GM19023 (cell line): ENCODE data around the gene DHX57.

Source experiments
- ATAC-seq: cut with Tn5 transposase; IDR thresholded peaks from one replicate; pipeline ENCODE4 v1.9.1; 2021; ENCODE audit warnings: mild to moderate bottlenecking, moderate library complexity; ENCODE audit not compliant: unreplicated experiment

Gene DHX57

GRCh38 chr2:38875576-38876367 lies at the start of gene DHX57, which contains the start of gene MORN2:
DHX57 (minus strand) TSS chr2:38875934; CDS start chr2:38868405, 7,529 bp downstream.
MORN2 (plus strand) TSS chr2:38875976.
- ATAC-seq, result peak; percentile 100

GRCh38 chr2:38922902-38923301 lies 47.2 kb upstream of the DHX57 start:
- no peak for ATAC-seq

GRCh38 chr2:38922389-38922788 lies 46.7 kb upstream of the DHX57 start:
- ATAC-seq, result no peak

GRCh38 chr2:38912619-38913018 lies 36.9 kb upstream of the DHX57 start:
- ATAC-seq, result no peak

GRCh38 chr2:38911191-38911590 lies 35.5 kb upstream of the DHX57 start:
- no peak for ATAC-seq

GRCh38 chr2:38909872-38910271 lies 34.1 kb upstream of the DHX57 start:
- ATAC-seq, result no peak

- ATAC-seq, result peak; percentile 79
Measured at GRCh38 chr2:38907743-38908562, 32.2 kb upstream of the DHX57 start.

GRCh38 chr2:38907242-38907641 lies 31.5 kb upstream of the DHX57 start:
- no peak for ATAC-seq

- no peak for ATAC-seq
Measured at GRCh38 chr2:38905251-38905650, 29.5 kb upstream of the DHX57 start.

- no peak for ATAC-seq
Measured at GRCh38 chr2:38900726-38901125, 25.0 kb upstream of the DHX57 start.

GRCh38 chr2:38898256-38898655 lies 22.5 kb upstream of the DHX57 start:
- no peak for ATAC-seq

- no peak for ATAC-seq
Measured at GRCh38 chr2:38892819-38893218, 17.1 kb upstream of the DHX57 start.

- ATAC-seq, result no peak
Measured at GRCh38 chr2:38889575-38889974, 13.8 kb upstream of the DHX57 start, which contains the start of gene ARHGEF33. ARHGEF33 (plus strand) TSS chr2:38889875; CDS start chr2:38919448, 29,573 bp downstream.

- ATAC-seq, result no peak
Measured at GRCh38 chr2:38889045-38889444, 13.3 kb upstream of the DHX57 start.

- no peak for ATAC-seq
Measured at GRCh38 chr2:38887902-38888554, 12.3 kb upstream of the DHX57 start.

GRCh38 chr2:38887347-38887746 lies 11.6 kb upstream of the DHX57 start:
- no peak for ATAC-seq

GRCh38 chr2:38886063-38886462 lies 10.3 kb upstream of the DHX57 start:
- no peak for ATAC-seq

- no peak for ATAC-seq
Measured at GRCh38 chr2:38876407-38876806, 673 bp upstream of the DHX57 start.

GRCh38 chr2:38875227-38875575 lies 533 bp downstream of the DHX57 start:
- ATAC-seq, result no peak

GRCh38 chr2:38873763-38874162 lies 2.0 kb downstream of the DHX57 start:
- no peak for ATAC-seq

GRCh38 chr2:38871432-38871831 lies 4.3 kb downstream of the DHX57 start:
- no peak for ATAC-seq
